Left lung (tissue), 10 donors: ENCODE results near the gene NDUFAF8. TPM values are rescaled to one million over a fixed set of nuclear protein-coding genes. Genes with fewer than 3 reads are reported as not detected.

Source experiments
- ATAC-seq: fragments of 200-7000 bp; cut with Tn5 transposase; one replicate; pipeline ENCODE4 v1.9.1; 2020; ENCODE audit warnings: moderate library complexity
- DNase-seq, 4 donors: peaks; one replicate each; pipeline ENCODE4 v3.0.0-alpha.2; 2013 to 2020
- H3K27ac ChIP-seq, 2 donors: fragments of 200-600 bp; sonication (generic) in 1 of 2; one replicate each; pipeline versions ENCODE4 v1.5.0 to v1.8.0; 2020 to 2021
- H3K27me3 ChIP-seq, 2 donors: fragments of 200-600 bp; sonication (generic) in 1 of 2; one replicate each; pipeline versions ENCODE4 v1.5.0 to v1.8.0; 2020 to 2021
- H3K36me3 ChIP-seq, 2 donors: fragments of 200-600 bp; sonication (generic) in 1 of 2; one replicate each; pipeline versions ENCODE4 v1.5.0 to v1.8.0; 2020 to 2021
- H3K4me1 ChIP-seq, 2 donors: fragments of 200-600 bp; one replicate each; pipeline ENCODE4 v1.8.0; 2021
- H3K4me3 ChIP-seq, 2 donors: fragments of 200-600 bp; sonication (generic) in 1 of 2; one replicate each; pipeline versions ENCODE4 v1.5.0 to v1.8.0; 2020 to 2021; ENCODE audit warnings: mild to moderate bottlenecking in 1 of 2
- H3K9me3 ChIP-seq, 2 donors: fragments of 200-600 bp; sonication (generic) in 1 of 2; one replicate each; pipeline versions ENCODE4 v1.5.0 to v1.8.0; 2020 to 2021
- CTCF ChIP-seq, 2 donors: fragments of 200-600 bp; sonication (generic) in 1 of 2; IDR thresholded peaks; one replicate each; pipeline versions ENCODE4 v1.5.0 to v1.8.0; 2021; ENCODE audit warnings: antibody characterized with exemption in 2 of 2
- intact Hi-C, 2 donors: fragments of 100-400 bp; cut with DNase I; formaldehyde crosslinking; loops; one replicate each; pipeline versions ENCODE4 v1.11.2 to v1.14.2; 2022
- polyA plus RNA-seq, 6 donors: library from polyadenylated mRNA; unstranded; fragments of 120-200 nt; gene quantifications; one replicate each; pipeline ENCODE4 v1.2.1, GENCODE V29; 2013; ENCODE audit not compliant: insufficient read length in 6 of 6
- total RNA-seq, 2 donors: library from RNA; stranded (reverse); fragmentation: NEBNext Ultra II Directional; extraction: Animal tissue kit (Norgen Biotek cat#: 25700); gene quantifications; one replicate each; pipeline ENCODE4 v1.2.1, GENCODE V29; 2021
- donor health status: DM: no; HTN: yes; CAD: no.
- donor health status: DM: no; HTN: no; CAD: no.

The NDUFAF8 gene
- total and polyA plus RNA-seq, 8 donors = 27.5 to 48.0 (median 39.1) TPM

- no peak for TF ChIP-seq CTCF (IDR thresholded peaks at IDR 0.05)
- Histone ChIP-seq H3K27ac (no peak overlapping the region), H3K4me1 (peaks cover 12 to 19% of the 10 kb centered on the region in 2 donors), H3K27me3 (no peaks in the 10 kb centered on the region), H3K36me3 (peaks cover 0 to 73% of the 10 kb centered on the region in 2 donors), H3K4me3 (no peak overlapping the region), H3K9me3 (no peaks in the 10 kb centered on the region)
- DNase-seq (no peak), ATAC-seq (no peak)
- intact Hi-C loops = loop anchor here in 1 of 2 donors (10.0 kb wide), 1 partner anchor 348 kb away; no protein-coding TSS in a partner anchor
These were observed 17.5 kb downstream of the NDUFAF8 start for GRCh38 chr17:81256616-81257015.

- intact Hi-C loops = loop anchor here in 1 of 2 donors (10.0 kb wide), 1 partner anchor 347 kb away; no protein-coding TSS in a partner anchor
- DNase-seq = no peak
- no peaks in the 10 kb centered on the region for H3K27me3 ChIP-seq
- H3K9me3 ChIP-seq = no peaks in the 10 kb centered on the region
- no peak overlapping the region for H3K4me3 ChIP-seq
- H3K27ac ChIP-seq = no peak overlapping the region
- no peak for ATAC-seq
- H3K4me1 ChIP-seq = peaks cover 12 to 19% of the 10 kb centered on the region in 2 donors
- TF ChIP-seq CTCF (IDR thresholded peaks at IDR 0.05) = no peak
- H3K36me3 ChIP-seq = peaks cover 0 to 73% of the 10 kb centered on the region in 2 donors
These were observed 18.4 kb downstream of the NDUFAF8 start for GRCh38 chr17:81257533-81257932.

GRCh38 chr17:81258292-81258691 lies 19.2 kb downstream of the NDUFAF8 start:
- Histone ChIP-seq H3K27ac (no peak overlapping the region), H3K4me3 (no peak overlapping the region), H3K27me3 (no peaks in the 10 kb centered on the region), H3K36me3 (peaks cover 0 to 74% of the 10 kb centered on the region in 2 donors), H3K9me3 (no peaks in the 10 kb centered on the region), H3K4me1 (peaks cover 12 to 19% of the 10 kb centered on the region in 2 donors)
- DNase-seq = no peak
- intact Hi-C loops = loop anchor here in 1 of 2 donors (10.0 kb wide), 1 partner anchor 347 kb away; no protein-coding TSS in a partner anchor
- ATAC-seq = no peak
- TF ChIP-seq CTCF (IDR thresholded peaks at IDR 0.05) = no peak

- DNase-seq (no peak), ATAC-seq (no peak)
- intact Hi-C loops = loop anchor here in 1 of 2 donors (10.0 kb wide), 1 partner anchor 346 kb away; no protein-coding TSS in a partner anchor
- Histone ChIP-seq H3K9me3 (no peaks in the 10 kb centered on the region), H3K4me3 (no peak overlapping the region), H3K4me1 (peaks cover 12 to 19% of the 10 kb centered on the region in 2 donors), H3K27me3 (no peaks in the 10 kb centered on the region), H3K27ac (no peak overlapping the region), H3K36me3 (peaks cover 0 to 83% of the 10 kb centered on the region in 2 donors)
- no peak for TF ChIP-seq CTCF (IDR thresholded peaks at IDR 0.05)
These were observed 20.0 kb downstream of the NDUFAF8 start for GRCh38 chr17:81259058-81259605.

- no peak for TF ChIP-seq CTCF (IDR thresholded peaks at IDR 0.05)
- peaks cover 0 to 93% of the 10 kb centered on the region in 2 donors for H3K36me3 ChIP-seq
- DNase-seq = no peak
These were observed 21.1 kb downstream of the NDUFAF8 start for GRCh38 chr17:81260171-81260570.

More at GRCh38 chr17:81260171-81260570, 21.1 kb downstream of the NDUFAF8 start:
- intact Hi-C loops = loop anchor here in 1 of 2 donors (10.0 kb wide), 1 partner anchor 225 kb away; no protein-coding TSS in a partner anchor
- peaks cover 5 to 13% of the 10 kb centered on the region in 2 donors for H3K4me1 ChIP-seq
- no peak overlapping the region for H3K4me3 ChIP-seq
- no peak overlapping the region for H3K27ac ChIP-seq
- H3K9me3 ChIP-seq = no peaks in the 10 kb centered on the region
- H3K27me3 ChIP-seq = no peaks in the 10 kb centered on the region
- ATAC-seq = no peak
